Keratinocyte (primary cell): Measurements from ENCODE around the gene DCBLD2. TPM values are rescaled to one million over a fixed set of nuclear protein-coding genes. Genes with fewer than 3 reads are reported as not detected.

Experiments used
- DNase-seq: peaks from one replicate; pipeline ENCODE4 v3.0.0-alpha.2; 2011; ENCODE audit warnings: low read depth, missing footprints, low spot score
- FAIRE-seq: peaks from 2 replicates; lab custom pipeline; 2011; peaks lifted over from hg19 to GRCh38; lab: Jason Lieb, UNC
- H2AFZ ChIP-seq: 2 replicates; pipeline ENCODE4 v1.6.0; 2012; ENCODE audit warnings: low read length, control low read depth, inconsistent platforms; ENCODE audit not compliant: control insufficient read depth
- H3K27ac ChIP-seq: 2 replicates; pipeline ENCODE4 v1.5.1; 2011; ENCODE audit warnings: low read length; ENCODE audit not compliant: control insufficient read depth, insufficient read depth
- H3K27me3 ChIP-seq: 3 replicates; pipeline ENCODE4 v1.6.0; 2011; ENCODE audit warnings: low read length; ENCODE audit not compliant: control insufficient read depth, insufficient read depth; ENCODE audit errors: extremely low read depth
- H3K36me3 ChIP-seq, 2 experiments: 2 replicates in 1 of 2; 3 replicates in 1 of 2; pipeline ENCODE4 v1.5.1; 2011; ENCODE audit warnings: low read length in 2 of 2, mild to moderate bottlenecking in 1 of 2; ENCODE audit not compliant: control insufficient read depth in 2 of 2, insufficient read depth in 2 of 2; ENCODE audit errors: extremely low read depth in 1 of 2
- H3K4me1 ChIP-seq: 3 replicates; pipeline ENCODE4 v1.5.1; 2011; ENCODE audit warnings: low read length; ENCODE audit not compliant: control insufficient read depth, insufficient read depth; ENCODE audit errors: extremely low read depth
- H3K4me2 ChIP-seq: 3 replicates; pipeline ENCODE4 v1.6.0; 2011; ENCODE audit warnings: low read depth, low read length; ENCODE audit not compliant: control insufficient read depth, insufficient read depth; ENCODE audit errors: extremely low read depth
- H3K4me3 ChIP-seq, 3 experiments: fragments of 200-600 bp in 1 of 3; sonication (generic) in 1 of 3; 2 replicates in 2 of 3; 3 replicates in 1 of 3; pipeline ENCODE4 v1.5.1; 2011 to 2016; ENCODE audit warnings: low read length in 3 of 3, mild to moderate bottlenecking in 3 of 3, control low read depth in 2 of 3, inconsistent platforms in 1 of 3, low read depth in 1 of 3, mixed read lengths in 1 of 3, mixed run types in 1 of 3, moderate library complexity in 1 of 3; ENCODE audit not compliant: control insufficient read depth in 2 of 3, insufficient read depth in 2 of 3; ENCODE audit errors: extremely low read depth in 1 of 3
- H3K79me2 ChIP-seq: 2 replicates; pipeline ENCODE4 v1.6.0; 2012; ENCODE audit warnings: low read length; ENCODE audit not compliant: control insufficient read depth, insufficient read depth
- H3K9ac ChIP-seq: 3 replicates; pipeline ENCODE4 v1.6.0; 2011; ENCODE audit warnings: low read length; ENCODE audit not compliant: control insufficient read depth, insufficient read depth; ENCODE audit errors: extremely low read depth
- H3K9me1 ChIP-seq: 3 replicates; pipeline ENCODE4 v1.6.0; 2011; ENCODE audit warnings: low read length; ENCODE audit not compliant: control insufficient read depth, insufficient read depth; ENCODE audit errors: extremely low read depth
- H3K9me3 ChIP-seq: 2 replicates; pipeline ENCODE4 v1.5.1; 2012; ENCODE audit warnings: low read depth, low read length; ENCODE audit not compliant: control insufficient read depth
- H4K20me1 ChIP-seq: 3 replicates; pipeline ENCODE4 v1.6.0; 2011; ENCODE audit warnings: low read length; ENCODE audit not compliant: control insufficient read depth, insufficient read depth; ENCODE audit errors: extremely low read depth
- CTCF ChIP-seq, 3 experiments: IDR thresholded peaks in 1 of 3; conservative IDR thresholded peaks in 1 of 3; optimal IDR thresholded peaks in 1 of 3; 2 replicates in 2 of 3; 3 replicates in 1 of 3; pipeline versions ENCODE3 to v1.5.1; 2011; ENCODE audit warnings: low read length in 3 of 3, mild to moderate bottlenecking in 3 of 3, moderate library complexity in 2 of 3, control low read depth in 1 of 3, inconsistent platforms in 1 of 3; ENCODE audit not compliant: insufficient read depth in 2 of 3; ENCODE audit errors: extremely low read depth in 1 of 3
- EZH2 ChIP-seq: IDR thresholded peaks from one replicate; pipeline ENCODE4 v1.6.1; 2012; ENCODE audit warnings: inconsistent platforms, mild to moderate bottlenecking, low read length, moderate library complexity
- dilution Hi-C: fragments of 300-500 bp; cut with MboI; formaldehyde crosslinking; loops from one replicate; pipeline ENCODE4 v1.7.0; 2020; ENCODE audit warnings: low sequenced_read_pairs; ENCODE audit not compliant: extremely low pct_ligation_motif_present
- polyA plus RNA-seq, 5 experiments: library from polyadenylated mRNA; depleted of rRNA in 3 of 5; stranded (reverse) in 3 of 5; stranded (forward) in 1 of 5; unstranded in 1 of 5; fragments of >200 nt; gene quantifications; 1 replicate in 1 of 5; 2 replicates in 3 of 5; 3 replicates in 1 of 5; pipeline versions ENCODE4 v1.2.1 to v1.2.3, GENCODE V29; 2011 to 2012; ENCODE audit warnings: missing spikeins in 2 of 5, low read depth in 1 of 5, low replicate concordance in 1 of 5

Gene DCBLD2
- polyA plus RNA-seq, 1 donor (not counting 4 experiments of a cell fraction or from before 2014, with no cell fraction given): 465 TPM

GRCh38 chr3:98887684-98888083 is 13.8 kb downstream of the DCBLD2 start:
- H3K4me2 ChIP-seq: no peak overlapping the region
- H3K4me1 ChIP-seq: peaks cover 71% of the 10 kb centered on the region
- H3K4me3 ChIP-seq: no peak overlapping the region
- H3K9me3 ChIP-seq: no peaks in the 10 kb centered on the region
- no peak for FAIRE-seq
- H2AFZ ChIP-seq: no peak overlapping the region
- H3K79me2 ChIP-seq: peaks cover 100% of the 10 kb centered on the region
- DNase-seq: no peak
- H3K9ac ChIP-seq: no peak overlapping the region
- dilution Hi-C loops: no loop called here
- H3K9me1 ChIP-seq: no peaks in the 10 kb centered on the region
- H3K36me3 ChIP-seq: peaks cover 12 to 42% of the 10 kb centered on the region in 2 experiments
- no peaks in the 10 kb centered on the region for H3K27me3 ChIP-seq
- H4K20me1 ChIP-seq: peaks cover 57% of the 10 kb centered on the region
- TF ChIP-seq EZH2 (no peak), CTCF (optimal IDR thresholded peaks at IDR 0.05 in 1 of 3, IDR thresholded peaks at IDR 0.05 in 1 of 3, conservative IDR thresholded peaks at IDR 0.05 in 1 of 3; ENCODE audit: extremely low read depth in 1 of 3, insufficient read depth in 2 of 3, low read length in 3 of 3) (no peak)
- H3K27ac ChIP-seq: no peak overlapping the region

GRCh38 chr3:98886525-98886924 is 15.0 kb downstream of the DCBLD2 start:
- dilution Hi-C loops: no loop called here

More at GRCh38 chr3:98886525-98886924, 15.0 kb downstream of the DCBLD2 start:
- Histone ChIP-seq H2AFZ (no peak overlapping the region), H3K9me1 (no peaks in the 10 kb centered on the region), H3K4me2 (peak overlapping the region; percentile 17), H4K20me1 (peaks cover 48% of the 10 kb centered on the region), H3K9ac (no peak overlapping the region), H3K36me3 (peaks cover 9 to 33% of the 10 kb centered on the region in 2 experiments), H3K27me3 (no peaks in the 10 kb centered on the region), H3K4me3 (no peak overlapping the region), H3K4me1 (peaks cover 59% of the 10 kb centered on the region), H3K9me3 (no peaks in the 10 kb centered on the region), H3K79me2 (peaks cover 100% of the 10 kb centered on the region), H3K27ac (no peak overlapping the region)
- no peak for FAIRE-seq
- TF ChIP-seq EZH2 (no peak), CTCF (optimal IDR thresholded peaks at IDR 0.05 in 1 of 3, IDR thresholded peaks at IDR 0.05 in 1 of 3, conservative IDR thresholded peaks at IDR 0.05 in 1 of 3; ENCODE audit: extremely low read depth in 1 of 3, insufficient read depth in 2 of 3, low read length in 3 of 3) (no peak)
- no peak for DNase-seq
